GM10248 (cell line): ENCODE data around the gene SRF.

ENCODE experiments used
- CTCF ChIA-PET: fragments of 300-600 bp; sonication (Branson Sonifier 250); formaldehyde crosslinking; extraction: SDS; loops from one replicate; lab custom pipeline; 2021; ENCODE audit warnings: antibody characterized with exemption; lab: Yijun Ruan, JAX
- POLR2A ChIA-PET: fragments of 350-650 bp; sonication (Branson Sonifier 250); formaldehyde crosslinking; extraction: SDS; loops from one replicate; lab custom pipeline; 2020; ENCODE audit warnings: antibody characterized with exemption; lab: Yijun Ruan, JAX
- DNase-seq: peaks from one replicate; pipeline ENCODE4 v3.0.0; 2012; ENCODE audit errors: extremely low spot score
- CTCF ChIP-seq: IDR thresholded peaks from 2 replicates; pipeline ENCODE4 v1.5.1; 2012; ENCODE audit warnings: mild to moderate bottlenecking, low read depth; ENCODE audit errors: extremely low read depth, missing control alignments, control extremely low read depth

Gene SRF

GRCh38 chr6:43185391-43185985 lies 14.4 kb downstream of the SRF start:
- no peak for DNase-seq
- TF ChIP-seq CTCF = no peak
- ChIA-PET POLR2A (no interaction called here), CTCF (interaction anchor here (1.2 to 1.5 kb wide), 3 partner anchors 12 to 302 kb away, joined by 3 read pairs; no protein-coding TSS in a partner anchor)

DNA sequence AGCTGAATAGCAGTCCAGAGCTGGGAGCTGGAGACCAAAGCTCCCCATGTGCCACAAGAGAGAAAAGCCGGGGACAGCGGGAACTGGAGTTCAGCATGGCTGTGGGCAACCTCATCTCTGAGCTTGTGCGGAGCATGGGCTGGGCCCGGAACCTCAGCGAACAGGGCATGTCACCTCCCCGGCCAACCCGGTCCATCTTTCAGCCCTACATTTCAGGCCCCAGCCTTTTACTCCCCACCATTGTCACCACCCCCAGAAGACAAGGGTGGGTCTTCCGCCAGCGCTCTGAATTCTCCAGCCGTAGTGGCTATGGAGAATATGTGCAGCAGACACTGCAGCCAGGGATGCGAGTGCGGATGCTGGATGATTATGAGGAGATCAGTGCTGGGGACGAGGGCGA lies 14.9 kb downstream of the SRF start:
- ChIA-PET POLR2A (no interaction called here), CTCF (interaction anchor here (1.2 to 1.5 kb wide), 4 partner anchors 13 to 301 kb away, joined by 3 read pairs; no protein-coding TSS in a partner anchor)
- TF ChIP-seq CTCF = no peak
- DNase-seq = no peak

- ChIA-PET POLR2A (no interaction called here), CTCF (interaction anchor here (1.0 to 1.9 kb wide), 3 partner anchors 13 to 43 kb away, joined by 3 to 4 read pairs (median 3); partner anchors contain the start of gene DNPH1)
- no peak for DNase-seq
- TF ChIP-seq CTCF = no peak
These were observed 15.6 kb downstream of the SRF start for GRCh38 chr6:43186706-43187105.

- no peak for TF ChIP-seq CTCF
- DNase-seq = no peak
- ChIA-PET POLR2A (no interaction called here), CTCF (interaction anchor here (1.0 to 1.9 kb wide), 3 partner anchors 10 to 41 kb away, joined by 3 to 4 read pairs (median 3); partner anchors contain the start of gene DNPH1)
These were observed 16.8 kb downstream of the SRF start for GRCh38 chr6:43187821-43188220.

GRCh38 chr6:43188426-43188825 lies 17.4 kb downstream of the SRF start:
- ChIA-PET POLR2A (no interaction called here), CTCF (interaction anchor here (1.1 to 1.9 kb wide), 4 partner anchors 8 to 41 kb away, joined by 3 to 4 read pairs (median 4); partner anchors contain the start of gene DNPH1)

GRCh38 chr6:43189776-43190304 lies 18.8 kb downstream of the SRF start:
- POLR2A ChIA-PET = no interaction called here
- TF ChIP-seq CTCF = no peak
- CTCF ChIA-PET = interaction anchor here (1.4 to 2.0 kb wide), 2 partner anchors 10 to 39 kb away, joined by 4 to 6 read pairs; partner anchors contain the start of gene DNPH1
- DNase-seq = no peak

More at GRCh38 chr6:43188426-43188825, 17.4 kb downstream of the SRF start:
- TF ChIP-seq CTCF = no peak
- DNase-seq = no peak
